ENCODE results near the gene RNF220.

DNA sequence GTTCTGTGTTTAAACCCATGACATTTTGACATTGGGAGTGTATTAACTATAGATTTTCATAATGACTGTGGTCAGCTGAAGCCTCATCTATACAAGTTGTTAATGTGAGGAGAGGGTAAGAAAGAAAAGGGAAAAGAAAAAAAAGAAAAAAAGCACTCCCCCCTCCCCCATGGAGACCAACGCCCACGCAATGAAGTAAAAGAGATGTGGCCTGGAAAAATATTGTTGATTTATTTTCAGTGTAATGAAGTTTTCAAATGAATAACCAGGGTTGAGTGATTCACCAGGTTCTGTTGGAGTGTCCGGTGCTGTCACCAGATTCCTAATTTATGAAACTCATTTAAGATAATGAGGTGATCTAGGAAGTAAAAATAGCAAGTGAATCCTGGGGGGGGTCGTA, 4.7 kb downstream of the RNF220 start:
- no peak for TF ChIP-seq CTCF (IDR thresholded peaks at IDR 0.05)
- TF ChIP-seq TAF1 (IDR thresholded peaks at IDR 0.05; ENCODE audit: borderline replicate concordance, low read depth, low read length) = no peak
- no peak for TF ChIP-seq EP300 (IDR thresholded peaks at IDR 0.05; ENCODE audit: borderline replicate concordance in 1 of 2, low read depth in 1 of 2, low read length in 1 of 2)
- no peak for TF ChIP-seq REST (IDR thresholded peaks at IDR 0.05; ENCODE audit: low read depth, low read length)
- TF ChIP-seq RCOR1 (IDR thresholded peaks at IDR 0.05; ENCODE audit: low read length) = no peak
- TF ChIP-seq JUND (IDR thresholded peaks at IDR 0.05) = no peak
- no peak for TF ChIP-seq FOXM1 (IDR thresholded peaks at IDR 0.05; ENCODE audit: low read depth)
- no peak for TF ChIP-seq FOXJ3 (CRISPR knock-in tag; IDR thresholded peaks at IDR 0.05)
- no peak for TF ChIP-seq NFIC (IDR thresholded peaks at IDR 0.05; ENCODE audit: borderline replicate concordance)
- no peak for TF ChIP-seq SIN3A (IDR thresholded peaks at IDR 0.05; ENCODE audit: borderline replicate concordance, low read depth, low read length)
- TF ChIP-seq ELF1 (IDR thresholded peaks at IDR 0.05) = no peak

Data from SK-N-SH (cell line).